ENCODE measurements around the gene TMED10. TPM values are rescaled to one million over a fixed set of nuclear protein-coding genes. Genes with fewer than 3 reads are reported as not detected.

TMED10 gene
- total and polyA plus RNA-seq, 2 donors from 2014 or later, result 222 to 401 TPM

DNA sequence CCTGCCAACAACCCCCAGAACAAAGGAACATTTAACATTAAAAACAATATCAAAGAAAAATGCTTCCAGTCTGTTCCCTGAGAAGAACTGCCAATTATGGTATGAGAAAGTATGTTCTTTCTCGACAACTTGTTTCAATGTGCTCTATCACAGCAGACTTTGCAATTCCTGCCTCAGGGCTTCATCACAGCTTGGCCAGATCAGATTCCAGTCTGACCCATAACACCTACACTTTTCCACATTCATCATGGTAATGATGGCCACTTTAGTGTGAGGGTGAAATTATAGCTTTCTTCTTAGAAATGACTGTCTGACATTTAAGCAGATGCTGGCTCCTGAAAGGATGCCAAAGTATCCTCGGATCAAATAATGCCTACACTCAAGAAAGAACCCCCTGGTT lies 66.5 kb downstream of the TMED10 start:
- Histone ChIP-seq H3K36me3 (ENCODE audit: control insufficient read depth in 2 of 3, insufficient read depth in 3 of 3, low read length in 3 of 3) (peaks cover 13 to 55% (median 51%) of the 10 kb centered on the region in 3 donors), H3K27me3 (ENCODE audit: control insufficient read depth, insufficient read depth, low read length) (no peaks in the 10 kb centered on the region), H3K27ac (ENCODE audit: low read depth in 2 of 2, low read length in 2 of 2) (no peak overlapping the region), H3K9ac (ENCODE audit: low read length in 3 of 3) (no peak overlapping the region), H3K4me1 (ENCODE audit: control insufficient read depth in 2 of 3, insufficient read depth in 2 of 3, low read depth in 1 of 3, low read length in 3 of 3) (no peaks in the 10 kb centered on the region), H3K4me3 (ENCODE audit: low read length in 3 of 3) (no peak overlapping the region), H3K9me3 (ENCODE audit: control insufficient read depth in 2 of 3, insufficient read depth in 1 of 3, low read length in 3 of 3) (no peaks in the 10 kb centered on the region)
- DNase-seq (no peak), FAIRE-seq (no peak)
- intact Hi-C loops (cut with DNase I), result no loop called here
- TF ChIP-seq, protein P1, sequence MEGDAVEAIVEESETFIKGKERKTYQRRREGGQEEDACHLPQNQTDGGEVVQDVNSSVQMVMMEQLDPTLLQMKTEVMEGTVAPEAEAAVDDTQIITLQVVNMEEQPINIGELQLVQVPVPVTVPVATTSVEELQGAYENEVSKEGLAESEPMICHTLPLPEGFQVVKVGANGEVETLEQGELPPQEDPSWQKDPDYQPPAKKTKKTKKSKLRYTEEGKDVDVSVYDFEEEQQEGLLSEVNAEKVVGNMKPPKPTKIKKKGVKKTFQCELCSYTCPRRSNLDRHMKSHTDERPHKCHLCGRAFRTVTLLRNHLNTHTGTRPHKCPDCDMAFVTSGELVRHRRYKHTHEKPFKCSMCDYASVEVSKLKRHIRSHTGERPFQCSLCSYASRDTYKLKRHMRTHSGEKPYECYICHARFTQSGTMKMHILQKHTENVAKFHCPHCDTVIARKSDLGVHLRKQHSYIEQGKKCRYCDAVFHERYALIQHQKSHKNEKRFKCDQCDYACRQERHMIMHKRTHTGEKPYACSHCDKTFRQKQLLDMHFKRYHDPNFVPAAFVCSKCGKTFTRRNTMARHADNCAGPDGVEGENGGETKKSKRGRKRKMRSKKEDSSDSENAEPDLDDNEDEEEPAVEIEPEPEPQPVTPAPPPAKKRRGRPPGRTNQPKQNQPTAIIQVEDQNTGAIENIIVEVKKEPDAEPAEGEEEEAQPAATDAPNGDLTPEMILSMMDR (IDR thresholded peaks at IDR 0.05; ENCODE audit: borderline replicate concordance, extremely low read depth, insufficient read depth), result no peak

DNA sequence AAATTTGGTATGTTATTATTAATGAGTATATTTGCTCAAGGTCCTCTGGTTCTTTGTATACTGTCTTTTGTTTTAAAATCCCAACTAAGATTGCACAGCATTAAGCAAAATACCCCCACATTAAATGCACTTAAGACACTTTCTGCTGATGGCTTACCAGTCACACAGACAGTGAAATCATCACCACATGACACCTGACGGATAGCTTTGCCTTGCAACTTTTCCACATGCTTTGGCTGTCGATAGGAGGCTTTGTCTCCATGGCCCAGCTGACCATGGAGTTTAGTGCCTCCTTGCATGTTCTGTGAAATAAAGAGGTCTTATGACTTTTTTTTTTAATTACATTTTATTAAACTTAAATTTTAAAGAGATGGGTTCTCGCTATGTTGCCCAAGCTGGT lies 69.2 kb downstream of the TMED10 start:
- intact Hi-C loops (cut with DNase I), result no loop called here
- Histone ChIP-seq H3K4me1 (ENCODE audit: control insufficient read depth in 2 of 3, insufficient read depth in 2 of 3, low read depth in 1 of 3, low read length in 3 of 3) (no peaks in the 10 kb centered on the region), H3K9me3 (ENCODE audit: control insufficient read depth in 2 of 3, insufficient read depth in 1 of 3, low read length in 3 of 3) (no peaks in the 10 kb centered on the region), H3K27ac (ENCODE audit: low read depth in 2 of 2, low read length in 2 of 2) (no peak overlapping the region), H3K9ac (ENCODE audit: low read length in 3 of 3) (no peak overlapping the region), H3K27me3 (ENCODE audit: control insufficient read depth, insufficient read depth, low read length) (no peaks in the 10 kb centered on the region), H3K4me3 (ENCODE audit: low read length in 3 of 3) (no peak overlapping the region), H3K36me3 (ENCODE audit: control insufficient read depth in 2 of 3, insufficient read depth in 3 of 3, low read length in 3 of 3) (peaks cover 7 to 36% (median 31%) of the 10 kb centered on the region in 3 donors)
- DNase-seq (no peak), FAIRE-seq (no peak)
- TF ChIP-seq, protein P1 (IDR thresholded peaks at IDR 0.05; ENCODE audit: borderline replicate concordance, extremely low read depth, insufficient read depth), result no peak

DNA sequence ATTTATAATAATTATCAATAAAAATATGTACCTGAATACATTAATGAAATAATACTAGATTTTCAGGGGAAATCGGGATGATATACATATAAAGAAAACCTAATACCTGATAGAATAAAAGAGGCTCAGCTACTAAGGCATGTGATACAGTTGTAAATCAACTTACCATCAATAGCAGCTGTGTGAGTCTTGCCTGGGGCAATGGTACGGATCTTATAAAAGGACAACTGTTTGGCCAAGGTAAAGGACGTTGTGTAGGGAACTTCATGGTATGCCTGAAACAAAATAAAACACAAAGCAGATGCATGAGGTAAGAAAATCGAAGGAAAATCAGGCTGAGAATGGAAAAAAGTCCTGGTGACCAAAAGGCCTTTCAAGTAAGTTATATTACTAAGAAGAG lies 74.9 kb downstream of the TMED10 start:
- no peak for FAIRE-seq
- Histone ChIP-seq H3K9me3 (ENCODE audit: control insufficient read depth in 2 of 3, insufficient read depth in 1 of 3, low read length in 3 of 3) (no peaks in the 10 kb centered on the region), H3K4me1 (ENCODE audit: control insufficient read depth in 2 of 3, insufficient read depth in 2 of 3, low read depth in 1 of 3, low read length in 3 of 3) (no peaks in the 10 kb centered on the region), H3K27me3 (ENCODE audit: control insufficient read depth, insufficient read depth, low read length) (no peaks in the 10 kb centered on the region), H3K9ac (ENCODE audit: low read length in 3 of 3) (no peak overlapping the region), H3K4me3 (ENCODE audit: low read length in 3 of 3) (no peak overlapping the region), H3K36me3 (ENCODE audit: control insufficient read depth in 2 of 3, insufficient read depth in 3 of 3, low read length in 3 of 3) (peaks cover 9 to 50% (median 31%) of the 10 kb centered on the region in 3 donors), H3K27ac (ENCODE audit: low read depth in 2 of 2, low read length in 2 of 2) (no peak overlapping the region)
- no peak for DNase-seq
- intact Hi-C loops (cut with DNase I), result no loop called here
- TF ChIP-seq, protein P1 (IDR thresholded peaks at IDR 0.05; ENCODE audit: borderline replicate concordance, extremely low read depth, insufficient read depth), result no peak

DNA sequence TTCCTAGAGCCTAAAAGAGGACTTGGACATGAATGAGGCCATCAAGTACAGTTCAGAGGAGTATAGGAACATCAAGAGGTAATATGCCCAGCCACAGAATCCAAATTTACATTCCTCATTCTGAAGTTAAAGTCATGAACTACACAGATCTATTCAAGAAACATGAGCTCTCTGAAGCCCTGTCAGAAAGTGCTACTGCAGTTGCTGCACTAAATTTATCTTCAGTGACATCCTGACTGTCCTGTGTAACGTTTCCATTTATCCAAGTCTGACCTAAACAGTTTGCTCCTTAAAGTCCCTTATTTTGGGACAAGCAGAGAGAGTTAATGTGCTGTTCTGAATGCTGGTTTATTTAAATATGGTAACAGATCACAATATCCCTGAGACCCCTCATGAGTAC lies 77.7 kb downstream of the TMED10 start:
- H3K4me1 ChIP-seq (ENCODE audit: control insufficient read depth in 2 of 3, insufficient read depth in 2 of 3, low read depth in 1 of 3, low read length in 3 of 3), result no peaks in the 10 kb centered on the region
- no peak overlapping the region for H3K4me3 ChIP-seq (ENCODE audit: low read length in 3 of 3)
- TF ChIP-seq, protein P1 (IDR thresholded peaks at IDR 0.05; ENCODE audit: borderline replicate concordance, extremely low read depth, insufficient read depth), result no peak
- no peaks in the 10 kb centered on the region for H3K27me3 ChIP-seq (ENCODE audit: control insufficient read depth, insufficient read depth, low read length)
- no peak for DNase-seq
- H3K36me3 ChIP-seq (ENCODE audit: control insufficient read depth in 2 of 3, insufficient read depth in 3 of 3, low read length in 3 of 3), result peaks cover 11 to 59% (median 39%) of the 10 kb centered on the region in 3 donors
- H3K9ac ChIP-seq (ENCODE audit: low read length in 3 of 3), result no peak overlapping the region
- intact Hi-C loops (cut with DNase I), result no loop called here
- no peak for FAIRE-seq
- no peak overlapping the region for H3K27ac ChIP-seq (ENCODE audit: low read depth in 2 of 2, low read length in 2 of 2)
- H3K9me3 ChIP-seq (ENCODE audit: control insufficient read depth in 2 of 3, insufficient read depth in 1 of 3, low read length in 3 of 3), result no peaks in the 10 kb centered on the region

All from kidney (tissue), 14 donors.